KMS-11 (cell line): ENCODE data around the gene FADD.

Experiments used
- H2AFZ ChIP-seq: fragments of 200-600 bp; sonication (generic); 2 replicates; pipeline ENCODE4 v1.6.1; 2016; ENCODE audit warnings: antibody characterized with exemption, mixed run types, low read depth
- H3K27ac ChIP-seq: fragments of 200-600 bp; sonication (generic); 2 replicates; pipeline ENCODE4 v1.6.1; 2016; ENCODE audit warnings: mild to moderate bottlenecking, mixed run types
- H3K27me3 ChIP-seq: fragments of 200-600 bp; sonication (generic); 2 replicates; pipeline ENCODE4 v1.6.1; 2017; ENCODE audit warnings: mild to moderate bottlenecking, low read depth, mixed run types, moderate library complexity; ENCODE audit not compliant: insufficient read depth
- H3K36me3 ChIP-seq: fragments of 200-600 bp; sonication (generic); 2 replicates; pipeline ENCODE4 v1.6.1; 2017; ENCODE audit warnings: mild to moderate bottlenecking, mixed run types; ENCODE audit not compliant: insufficient read depth
- H3K4me1 ChIP-seq: fragments of 200-600 bp; sonication (generic); 2 replicates; pipeline ENCODE4 v1.6.1; 2016; ENCODE audit warnings: mild to moderate bottlenecking, low read depth, mixed run types; ENCODE audit not compliant: poor library complexity, severe bottlenecking
- H3K4me2 ChIP-seq: fragments of 200-600 bp; sonication (generic); 2 replicates; pipeline ENCODE4 v1.7.0; 2016; ENCODE audit warnings: mild to moderate bottlenecking, mixed run types
- H3K4me3 ChIP-seq: fragments of 200-600 bp; sonication (generic); IDR thresholded peaks from 2 replicates; pipeline ENCODE4 v1.6.1; 2017; ENCODE audit warnings: low read depth, low read length, mixed read lengths; ENCODE audit not compliant: insufficient read depth
- H3K79me2 ChIP-seq: fragments of 200-600 bp; sonication (generic); 2 replicates; pipeline ENCODE4 v1.6.1; 2016; ENCODE audit warnings: low read depth, mixed run types; ENCODE audit not compliant: insufficient read depth
- H3K9ac ChIP-seq: fragments of 200-600 bp; sonication (generic); 2 replicates; pipeline ENCODE4 v1.6.1; 2016; ENCODE audit warnings: mild to moderate bottlenecking, mixed run types
- H4K20me1 ChIP-seq: fragments of 200-600 bp; sonication (generic); 2 replicates; pipeline ENCODE4 v1.6.1; 2016; ENCODE audit warnings: mild to moderate bottlenecking, mixed run types; ENCODE audit not compliant: insufficient read depth
- TF ChIP-seq, protein P1 (sequence below): fragments of 200-600 bp; sonication (generic); conservative IDR thresholded peaks from 2 replicates; pipeline ENCODE4 v1.6.1; 2017; ENCODE audit warnings: low read depth, mild to moderate bottlenecking, antibody characterized with exemption, low read length, moderate library complexity, mixed read lengths

Gene FADD

DNA sequence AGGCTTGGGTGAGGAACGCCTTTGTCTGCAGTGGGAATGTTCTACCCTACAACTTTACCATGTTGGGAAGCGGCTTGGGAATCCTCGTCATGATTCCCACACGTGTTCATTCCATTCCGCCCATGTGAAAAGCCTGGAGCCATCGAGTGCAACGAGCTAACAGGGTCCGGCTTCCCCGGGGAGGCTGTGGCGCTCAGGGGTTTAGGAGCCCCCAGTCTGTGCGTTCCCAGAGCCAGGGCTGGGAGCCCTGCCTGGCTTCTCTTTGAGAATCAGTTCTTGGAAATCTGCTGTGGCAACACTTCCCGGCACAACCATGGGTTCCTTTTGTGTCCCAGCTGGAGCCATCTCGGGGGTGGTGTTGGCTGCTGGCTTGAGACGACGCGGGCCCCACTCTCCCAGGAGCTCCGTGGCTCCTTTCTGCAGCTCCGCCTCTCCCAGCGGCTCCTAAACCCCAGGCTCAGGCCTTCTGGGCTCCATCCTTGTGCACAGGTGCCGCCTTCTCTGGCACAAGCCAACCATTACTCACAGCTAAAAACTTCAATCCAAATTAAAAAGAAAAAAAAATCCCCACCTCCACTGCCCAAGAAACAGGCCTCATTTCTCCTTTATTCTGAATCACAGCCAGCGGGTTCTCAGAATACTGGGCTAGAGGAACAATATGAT lies 48.7 kb downstream of the FADD start:
- H3K9ac ChIP-seq: no peak overlapping the region
- no peak overlapping the region for H3K4me3 ChIP-seq
- no peak overlapping the region for H2AFZ ChIP-seq
- H3K36me3 ChIP-seq: no peaks in the 10 kb centered on the region
- H3K79me2 ChIP-seq: no peaks in the 10 kb centered on the region
- no peaks in the 10 kb centered on the region; the same call in 1 of the 2 replicates for H3K27me3 ChIP-seq
- H3K27ac ChIP-seq: no peak overlapping the region
- no peaks in the 10 kb centered on the region for H4K20me1 ChIP-seq
- TF ChIP-seq, protein P1, sequence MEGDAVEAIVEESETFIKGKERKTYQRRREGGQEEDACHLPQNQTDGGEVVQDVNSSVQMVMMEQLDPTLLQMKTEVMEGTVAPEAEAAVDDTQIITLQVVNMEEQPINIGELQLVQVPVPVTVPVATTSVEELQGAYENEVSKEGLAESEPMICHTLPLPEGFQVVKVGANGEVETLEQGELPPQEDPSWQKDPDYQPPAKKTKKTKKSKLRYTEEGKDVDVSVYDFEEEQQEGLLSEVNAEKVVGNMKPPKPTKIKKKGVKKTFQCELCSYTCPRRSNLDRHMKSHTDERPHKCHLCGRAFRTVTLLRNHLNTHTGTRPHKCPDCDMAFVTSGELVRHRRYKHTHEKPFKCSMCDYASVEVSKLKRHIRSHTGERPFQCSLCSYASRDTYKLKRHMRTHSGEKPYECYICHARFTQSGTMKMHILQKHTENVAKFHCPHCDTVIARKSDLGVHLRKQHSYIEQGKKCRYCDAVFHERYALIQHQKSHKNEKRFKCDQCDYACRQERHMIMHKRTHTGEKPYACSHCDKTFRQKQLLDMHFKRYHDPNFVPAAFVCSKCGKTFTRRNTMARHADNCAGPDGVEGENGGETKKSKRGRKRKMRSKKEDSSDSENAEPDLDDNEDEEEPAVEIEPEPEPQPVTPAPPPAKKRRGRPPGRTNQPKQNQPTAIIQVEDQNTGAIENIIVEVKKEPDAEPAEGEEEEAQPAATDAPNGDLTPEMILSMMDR: no peak
- no peak overlapping the region for H3K4me2 ChIP-seq
- H3K4me1 ChIP-seq: no peaks in the 10 kb centered on the region

DNA sequence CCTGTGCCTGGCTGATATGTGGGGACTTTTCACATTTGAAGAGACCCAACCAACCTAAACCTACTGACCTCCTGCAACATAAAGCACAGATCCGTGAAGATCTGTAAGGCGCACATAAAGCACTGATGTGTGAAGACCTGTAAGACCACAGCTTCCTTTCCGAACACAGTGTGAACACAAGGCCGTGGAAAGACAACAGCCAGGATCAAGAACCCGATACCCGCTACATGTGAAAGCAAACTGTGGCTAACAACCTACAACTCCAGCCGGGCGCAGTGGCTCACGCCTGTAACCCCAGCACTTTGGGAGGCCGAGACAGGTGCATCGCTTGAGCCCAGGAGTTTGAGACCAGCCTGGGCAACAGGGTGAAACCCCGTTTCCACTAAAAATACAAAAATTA lies 49.7 kb downstream of the FADD start:
- no peak overlapping the region for H3K4me3 ChIP-seq
- no peak overlapping the region for H3K4me2 ChIP-seq
- H4K20me1 ChIP-seq: no peaks in the 10 kb centered on the region
- no peaks in the 10 kb centered on the region; the same call in 1 of the 2 replicates for H3K27me3 ChIP-seq
- no peaks in the 10 kb centered on the region for H3K36me3 ChIP-seq
- H3K27ac ChIP-seq: no peak overlapping the region
- TF ChIP-seq, protein P1: no peak
- H3K4me1 ChIP-seq: no peaks in the 10 kb centered on the region
- no peak overlapping the region for H3K9ac ChIP-seq
- H2AFZ ChIP-seq: no peak overlapping the region
- H3K79me2 ChIP-seq: no peaks in the 10 kb centered on the region

DNA sequence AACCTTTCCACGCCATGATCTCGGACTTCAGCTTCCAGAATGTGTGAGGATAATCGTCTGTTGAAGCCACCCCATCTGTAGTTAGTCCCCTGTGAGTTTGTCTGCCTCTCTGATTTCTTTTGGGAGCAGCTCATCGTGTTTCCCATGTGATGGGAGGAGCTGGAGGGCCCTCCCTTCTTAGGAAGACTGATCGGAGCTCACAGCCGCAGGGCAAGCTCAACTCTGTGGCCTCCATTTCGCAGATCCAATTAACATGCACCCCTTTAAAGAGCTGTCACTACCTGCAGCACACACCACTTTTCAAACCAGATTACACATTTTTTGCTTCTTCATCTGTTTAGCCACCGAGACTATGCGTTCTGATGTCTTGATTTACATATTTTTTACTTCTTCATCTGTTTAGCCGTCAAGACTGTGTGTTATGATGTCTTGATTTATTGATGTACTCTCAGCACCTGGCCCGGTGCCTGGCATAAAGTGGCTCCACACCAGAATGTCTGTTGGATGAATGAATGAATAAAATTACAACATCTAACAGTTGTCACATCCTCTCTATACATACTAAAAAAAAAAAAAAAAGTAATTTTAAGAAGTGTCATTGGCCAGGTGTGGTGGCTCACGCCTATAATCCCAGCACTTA lies 52.5 kb downstream of the FADD start:
- Histone ChIP-seq H4K20me1 (no peaks in the 10 kb centered on the region), H3K4me1 (no peaks in the 10 kb centered on the region), H3K4me3 (no peak overlapping the region), H3K4me2 (no peak overlapping the region), H2AFZ (no peak overlapping the region), H3K27me3 (no peaks in the 10 kb centered on the region), H3K9ac (no peak overlapping the region), H3K27ac (no peak overlapping the region), H3K36me3 (no peaks in the 10 kb centered on the region), H3K79me2 (no peaks in the 10 kb centered on the region)
- TF ChIP-seq, protein P1: no peak
